K562 (cell line): ENCODE results near the gene BDH1. TPM values are rescaled to one million over a fixed set of nuclear protein-coding genes. Genes with fewer than 3 reads are reported as not detected.

Experiments used
- ATF2 ChIP-seq: sonication (generic); formaldehyde crosslinking; IDR thresholded peaks from 2 replicates; pipeline ENCODE4 v1.8.1; 2022; ENCODE audit warnings: missing genetic modification reagents
- CBFA2T3 ChIP-seq: fragments of 450-650 bp; IDR thresholded peaks from 2 replicates; pipeline ENCODE4 v1.6.1; 2017
- CREB1 ChIP-seq, 2 experiments: sonication (generic) in 1 of 2; formaldehyde crosslinking in 1 of 2; IDR thresholded peaks; 2 replicates each; pipeline versions ENCODE4 v1.6.1 to v1.8.0; 2012 to 2022; ENCODE audit warnings: inconsistent platforms in 1 of 2, mild to moderate bottlenecking in 1 of 2, missing genetic modification reagents in 1 of 2, moderate library complexity in 1 of 2
- DMBX1 ChIP-seq: fragments of 250-450 bp; sonication (Bioruptor Pico); IDR thresholded peaks from 2 replicates; pipeline ENCODE4 v1.8.0; 2022; ENCODE audit warnings: inconsistent platforms, mild to moderate bottlenecking, moderate library complexity, borderline replicate concordance
- ELK1 ChIP-seq: sonication (generic); formaldehyde crosslinking; IDR thresholded peaks from 2 replicates; pipeline ENCODE4 v1.8.1; 2022; ENCODE audit warnings: missing genetic modification reagents
- FOS ChIP-seq: IDR thresholded peaks from 3 replicates; pipeline ENCODE4 v1.6.1; 2011; ENCODE audit not compliant: insufficient read length; ENCODE audit errors: extremely low read depth
- FOXK1 ChIP-seq: sonication (generic); formaldehyde crosslinking; IDR thresholded peaks from 2 replicates; pipeline ENCODE4 v1.8.0; 2022; ENCODE audit warnings: missing genetic modification reagents, mild to moderate bottlenecking, borderline replicate concordance
- GATAD2B ChIP-seq: fragments of 450-650 bp; IDR thresholded peaks from 2 replicates; pipeline ENCODE4 v1.6.1; 2017; ENCODE audit warnings: mild to moderate bottlenecking, borderline replicate concordance
- MAZ ChIP-seq, 2 experiments: fragments of 450-650 bp in 1 of 2; sonication (generic) in 1 of 2; formaldehyde crosslinking; IDR thresholded peaks in 1 of 2; conservative IDR thresholded peaks in 1 of 2; 2 replicates each; pipeline versions ENCODE4 v1.4.0 to v1.5.0; 2020; ENCODE audit warnings: mild to moderate bottlenecking in 1 of 2, missing genetic modification reagents in 1 of 2
- MED1 ChIP-seq: sonication (generic); formaldehyde crosslinking; IDR thresholded peaks from 2 replicates; pipeline ENCODE4 v1.8.1; 2023; ENCODE audit warnings: missing genetic modification reagents, borderline replicate concordance
- MEF2D ChIP-seq: conservative IDR thresholded peaks from 2 replicates; pipeline ENCODE4 v1.6.1; 2016; ENCODE audit warnings: low read depth, missing genetic modification characterization, missing compliant biosample characterization
- MYBL2 ChIP-seq, 2 experiments: fragments of 450-650 bp in 1 of 2; sonication (generic) in 1 of 2; formaldehyde crosslinking in 1 of 2; IDR thresholded peaks; 2 replicates each; pipeline versions ENCODE4 v1.6.1 to v1.8.1; 2017 to 2022; ENCODE audit warnings: borderline replicate concordance in 1 of 2, inconsistent platforms in 1 of 2, low read depth in 1 of 2, mild to moderate bottlenecking in 1 of 2, missing genetic modification reagents in 1 of 2, moderate library complexity in 1 of 2
- RFX5 ChIP-seq: IDR thresholded peaks from 2 replicates; pipeline ENCODE4 v1.6.1; 2011; ENCODE audit warnings: low read depth, mild to moderate bottlenecking, improper control_type of control experiment, low read length
- SIX5 ChIP-seq, 2 experiments: IDR thresholded peaks; 2 replicates each; pipeline ENCODE4 v1.6.1; 2011; ENCODE audit warnings: low read length in 2 of 2, borderline replicate concordance in 1 of 2, low read depth in 1 of 2, mild to moderate bottlenecking in 1 of 2, moderate library complexity in 1 of 2; ENCODE audit not compliant: insufficient read depth in 1 of 2
- STAT6 ChIP-seq: sonication (generic); formaldehyde crosslinking; IDR thresholded peaks from 2 replicates; pipeline ENCODE4 v1.8.1; 2023; ENCODE audit warnings: mild to moderate bottlenecking, missing genetic modification reagents
- TCF15 ChIP-seq: fragments of 250-450 bp; sonication (Bioruptor Pico); IDR thresholded peaks from 2 replicates; pipeline ENCODE4 v1.8.0; 2022; ENCODE audit warnings: moderate library complexity, mild to moderate bottlenecking, inconsistent platforms
- TFAM ChIP-seq: fragments of 250-450 bp; sonication (Bioruptor Pico); conservative IDR thresholded peaks from 2 replicates; pipeline ENCODE4 v1.5.0; 2021; ENCODE audit warnings: mild to moderate bottlenecking, moderate library complexity
- TRIM25 ChIP-seq: fragments of 450-650 bp; IDR thresholded peaks from 2 replicates; pipeline ENCODE4 v1.7.0; 2016; ENCODE audit warnings: borderline replicate concordance
- ZNF124 ChIP-seq: sonication (generic); formaldehyde crosslinking; IDR thresholded peaks from 2 replicates; pipeline ENCODE4 v1.8.1; 2022; ENCODE audit warnings: missing genetic modification reagents
- polyA plus RNA-seq, 8 experiments: library from polyadenylated mRNA; depleted of rRNA in 4 of 8; stranded (reverse) in 5 of 8; unstranded in 3 of 8; fragments of >200 nt; fragmentation: Nextera tagmentation in 2 of 8; fragmentation: Illumina TruSeq in 1 of 8; extraction: Ambion mirVana in 2 of 8; extraction: Trizol in 1 of 8; gene quantifications; 2 replicates each; pipeline versions ENCODE4 v1.2.1 to v1.2.3, GENCODE V29; 2011 to 2014; ENCODE audit warnings: inconsistent platforms in 1 of 8, missing spikeins in 1 of 8
- total RNA-seq, 7 experiments: library from RNA; depleted of rRNA in 6 of 7; stranded (reverse); fragments of >200 nt in 6 of 7; fragmentation: Illumina TruSeq in 2 of 7; extraction: Trizol in 2 of 7; gene quantifications; 2 replicates each; pipeline versions ENCODE4 v1.2.1 to v1.2.3, GENCODE V29; 2011 to 2021; ENCODE audit warnings: low replicate concordance in 1 of 7

Gene BDH1
- total and polyA plus RNA-seq, 9 of the 15 experiments (the other 6 are each of a cell fraction or from before 2014, with no cell fraction given), result 0.07 to 0.89 (median 0.12) TPM; not detected in 3

GRCh38 chr3:197592361-197593045 lies 36.7 kb upstream of the BDH1 start (continued):
- no peak for TF ChIP-seq ELK1
- TF ChIP-seq TFAM (CRISPR knock-in tag), result no peak
- no peak for TF ChIP-seq MED1 (CRISPR knock-in tag)
- TF ChIP-seq MEF2D (tag), result peak; percentile 44; the same call in 1 of the 2 replicates
- TF ChIP-seq DMBX1, result peak; percentile 91; the same call in 1 of the 2 replicates
- TF ChIP-seq TRIM25, result no peak
- no peak for TF ChIP-seq CREB1 (IDR thresholded peaks at IDR 0.05)
- no peak for TF ChIP-seq CREB1 (CRISPR knock-in tag; IDR thresholded peaks at IDR 0.05)
- TF ChIP-seq ATF2 (CRISPR knock-in tag), result no peak
- no peak for TF ChIP-seq TCF15 (CRISPR knock-in tag)
- no peak for TF ChIP-seq MYBL2 (IDR thresholded peaks at IDR 0.05; ENCODE audit: low read depth)
- TF ChIP-seq MYBL2 (CRISPR knock-in tag; IDR thresholded peaks at IDR 0.05; ENCODE audit: borderline replicate concordance), result no peak
- TF ChIP-seq SIX5 (IDR thresholded peaks at IDR 0.05; ENCODE audit: borderline replicate concordance in 1 of 2, insufficient read depth in 1 of 2, low read depth in 1 of 2, low read length in 2 of 2), result no peak
- TF ChIP-seq FOXK1 (CRISPR knock-in tag), result 0 out of 2 replicates have a peak, but pooled peaks have one; percentile 10
- TF ChIP-seq RFX5, result no peak
- TF ChIP-seq MAZ (CRISPR knock-in tag; conservative IDR thresholded peaks at IDR 0.05 in 1 of 2, IDR thresholded peaks at IDR 0.05 in 1 of 2), result peak in 1 of 2 experiments; percentile 11; a peak in 2 of 4 replicates
- TF ChIP-seq CBFA2T3, result peak; percentile 77
- peak; percentile 53; the same call in 1 of the 2 replicates for TF ChIP-seq GATAD2B
- TF ChIP-seq ZNF124 (CRISPR knock-in tag), result no peak
- no peak for TF ChIP-seq STAT6 (CRISPR knock-in tag)
- TF ChIP-seq FOS, result no peak
